GM12878 (cell line): Measurements from ENCODE around the gene GALR3.

Source experiments
- CEBPB ChIP-seq, 2 experiments: fragments of 150-350 bp in 1 of 2; IDR thresholded peaks; 2 replicates each; pipeline ENCODE4 v1.6.1; 2012 to 2014; ENCODE audit warnings: low read depth in 2 of 2, low read length in 2 of 2, borderline replicate concordance in 1 of 2, inconsistent platforms in 1 of 2
- POLR2AphosphoS5 ChIP-seq: IDR thresholded peaks from 2 replicates; pipeline ENCODE4 v1.6.1; 2011; ENCODE audit warnings: mild to moderate bottlenecking, low read length, inconsistent platforms
- SP1 ChIP-seq: IDR thresholded peaks from one replicate; pipeline ENCODE4 v1.6.1; 2011; ENCODE audit warnings: low read depth, low read length
- TF ChIP-seq, protein P1 (sequence below), 3 experiments: IDR thresholded peaks in 2 of 3; conservative IDR thresholded peaks in 1 of 3; 2 replicates each; pipeline ENCODE4 v1.5.1; 2011; ENCODE audit warnings: low read depth in 3 of 3, low read length in 3 of 3, mild to moderate bottlenecking in 3 of 3, control low read depth in 2 of 3, moderate library complexity in 2 of 3, inconsistent platforms in 1 of 3, mixed read lengths in 1 of 3; ENCODE audit not compliant: control insufficient read depth in 2 of 3, insufficient read depth in 1 of 3; ENCODE audit errors: extremely low read depth in 1 of 3
- TF ChIP-seq, protein P2 (sequence below): fragments of 450-650 bp; IDR thresholded peaks from 2 replicates; pipeline ENCODE4 v1.6.1; 2016; ENCODE audit warnings: mild to moderate bottlenecking

DNA sequence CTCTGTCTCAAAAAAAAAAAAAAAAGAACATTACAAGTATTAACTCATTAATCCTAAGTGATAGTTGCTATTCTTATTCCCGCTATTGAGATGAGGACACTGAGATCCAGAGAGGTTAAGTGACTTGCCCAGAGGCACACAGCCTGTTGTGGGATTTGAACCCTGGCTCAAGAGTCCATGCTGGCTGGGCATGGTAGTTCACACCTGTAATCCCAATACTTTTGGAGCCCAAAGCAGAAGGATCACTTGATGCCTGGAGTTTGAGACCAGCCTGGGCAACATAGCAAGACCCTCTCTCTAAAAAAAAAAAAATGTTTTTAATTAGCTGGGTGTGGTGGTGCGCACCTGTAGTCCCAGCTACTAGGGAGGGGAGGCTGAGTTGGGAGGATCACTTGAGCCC lies 11.3 kb upstream of the GALR3 start:
- TF ChIP-seq CEBPB (IDR thresholded peaks at IDR 0.05; ENCODE audit: borderline replicate concordance in 1 of 2, low read depth in 2 of 2, low read length in 2 of 2) (no peak), POLR2AphosphoS5 (no peak), SP1 (no peak)
- TF ChIP-seq, protein P1, sequence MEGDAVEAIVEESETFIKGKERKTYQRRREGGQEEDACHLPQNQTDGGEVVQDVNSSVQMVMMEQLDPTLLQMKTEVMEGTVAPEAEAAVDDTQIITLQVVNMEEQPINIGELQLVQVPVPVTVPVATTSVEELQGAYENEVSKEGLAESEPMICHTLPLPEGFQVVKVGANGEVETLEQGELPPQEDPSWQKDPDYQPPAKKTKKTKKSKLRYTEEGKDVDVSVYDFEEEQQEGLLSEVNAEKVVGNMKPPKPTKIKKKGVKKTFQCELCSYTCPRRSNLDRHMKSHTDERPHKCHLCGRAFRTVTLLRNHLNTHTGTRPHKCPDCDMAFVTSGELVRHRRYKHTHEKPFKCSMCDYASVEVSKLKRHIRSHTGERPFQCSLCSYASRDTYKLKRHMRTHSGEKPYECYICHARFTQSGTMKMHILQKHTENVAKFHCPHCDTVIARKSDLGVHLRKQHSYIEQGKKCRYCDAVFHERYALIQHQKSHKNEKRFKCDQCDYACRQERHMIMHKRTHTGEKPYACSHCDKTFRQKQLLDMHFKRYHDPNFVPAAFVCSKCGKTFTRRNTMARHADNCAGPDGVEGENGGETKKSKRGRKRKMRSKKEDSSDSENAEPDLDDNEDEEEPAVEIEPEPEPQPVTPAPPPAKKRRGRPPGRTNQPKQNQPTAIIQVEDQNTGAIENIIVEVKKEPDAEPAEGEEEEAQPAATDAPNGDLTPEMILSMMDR (IDR thresholded peaks at IDR 0.05 in 2 of 3, conservative IDR thresholded peaks at IDR 0.05 in 1 of 3; ENCODE audit: control insufficient read depth in 2 of 3, extremely low read depth in 1 of 3, insufficient read depth in 1 of 3, low read depth in 3 of 3, low read length in 3 of 3), result no peak
- TF ChIP-seq, protein P2, sequence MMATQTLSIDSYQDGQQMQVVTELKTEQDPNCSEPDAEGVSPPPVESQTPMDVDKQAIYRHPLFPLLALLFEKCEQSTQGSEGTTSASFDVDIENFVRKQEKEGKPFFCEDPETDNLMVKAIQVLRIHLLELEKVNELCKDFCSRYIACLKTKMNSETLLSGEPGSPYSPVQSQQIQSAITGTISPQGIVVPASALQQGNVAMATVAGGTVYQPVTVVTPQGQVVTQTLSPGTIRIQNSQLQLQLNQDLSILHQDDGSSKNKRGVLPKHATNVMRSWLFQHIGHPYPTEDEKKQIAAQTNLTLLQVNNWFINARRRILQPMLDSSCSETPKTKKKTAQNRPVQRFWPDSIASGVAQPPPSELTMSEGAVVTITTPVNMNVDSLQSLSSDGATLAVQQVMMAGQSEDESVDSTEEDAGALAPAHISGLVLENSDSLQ, result no peak
